Kidney tubule cell (primary cell): ENCODE results near the gene LYPD8.

ENCODE experiments used
- DNase-seq: peaks from one replicate; pipeline ENCODE4 v3.0.0-alpha.2; 2018; ENCODE audit warnings: low spot score

The LYPD8 gene

GRCh38 chr1:248757784-248758195 is 2.2 kb upstream of the LYPD8 start:
- peak; percentile 78 for DNase-seq

GRCh38 chr1:248756636-248757035 is 1.1 kb upstream of the LYPD8 start:
- DNase-seq: no peak

GRCh38 chr1:248756151-248756550 is 592 bp upstream of the LYPD8 start:
- DNase-seq: no peak

GRCh38 chr1:248753708-248754280 is 1.8 kb downstream of the LYPD8 start:
- DNase-seq: no peak

- DNase-seq: no peak
Observed at GRCh38 chr1:248753029-248753594, 2.4 kb downstream of the LYPD8 start.

GRCh38 chr1:248752161-248753028 is 3.2 kb downstream of the LYPD8 start:
- DNase-seq: no peak

- no peak for DNase-seq
Observed at GRCh38 chr1:248751635-248752034, 3.9 kb downstream of the LYPD8 start.

GRCh38 chr1:248751142-248751541 is 4.4 kb downstream of the LYPD8 start:
- no peak for DNase-seq

- DNase-seq: no peak
Observed at GRCh38 chr1:248750496-248750895, 5.1 kb downstream of the LYPD8 start.

- DNase-seq: no peak
Observed at GRCh38 chr1:248748211-248748610, 7.3 kb downstream of the LYPD8 start.

GRCh38 chr1:248740876-248741275 is 14.7 kb downstream of the LYPD8 start:
- no peak for DNase-seq

GRCh38 chr1:248739572-248740205 is 15.9 kb downstream of the LYPD8 start:
- no peak for DNase-seq

- DNase-seq: no peak
Observed at GRCh38 chr1:248737457-248737856, 18.1 kb downstream of the LYPD8 start.

- DNase-seq: no peak
Observed at GRCh38 chr1:248736977-248737376, 18.6 kb downstream of the LYPD8 start.

- DNase-seq: peak; percentile 69
Observed at GRCh38 chr1:248733566-248733965, 22.0 kb downstream of the LYPD8 start.

GRCh38 chr1:248730507-248731335 is 24.8 kb downstream of the LYPD8 start:
- peak; percentile 89 for DNase-seq

- no peak for DNase-seq
Observed at GRCh38 chr1:248714248-248714647, 41.3 kb downstream of the LYPD8 start.

- no peak for DNase-seq
Observed at GRCh38 chr1:248710305-248710900, 45.2 kb downstream of the LYPD8 start.

GRCh38 chr1:248704606-248705005 is 51.0 kb downstream of the LYPD8 start:
- DNase-seq: no peak

- no peak for DNase-seq
Observed at GRCh38 chr1:248703674-248704073, 51.9 kb downstream of the LYPD8 start.

GRCh38 chr1:248702714-248703113 is 52.8 kb downstream of the LYPD8 start, which contains the start of gene OR14I1:
OR14I1 (minus strand) TSS chr1:248702766.
- DNase-seq: no peak
